HEK293 (cell line): ENCODE measurements around the gene BAHD1.

ENCODE experiments used
- CTCF ChIP-seq: fragments of 450-650 bp; formaldehyde crosslinking; IDR thresholded peaks from 2 replicates; pipeline ENCODE4 v1.5.1; 2016; ENCODE audit warnings: missing biosample characterization, missing genetic modification characterization
- PBX3 ChIP-seq: sonication (generic); formaldehyde crosslinking; IDR thresholded peaks from 2 replicates; pipeline ENCODE4 v1.8.1; 2022; ENCODE audit warnings: mild to moderate bottlenecking, moderate library complexity, missing genetic modification reagents
- ZEB2 ChIP-seq: fragments of 450-650 bp; formaldehyde crosslinking; IDR thresholded peaks from 2 replicates; pipeline ENCODE4 v1.5.1; 2016; ENCODE audit warnings: missing biosample characterization, missing genetic modification characterization
- ZFP41 ChIP-seq: fragments of 450-650 bp; formaldehyde crosslinking; IDR thresholded peaks from 2 replicates; pipeline ENCODE4 v1.5.1; 2016; ENCODE audit warnings: missing biosample characterization, missing genetic modification characterization, borderline replicate concordance
- ZNF133 ChIP-seq: fragments of 450-650 bp; formaldehyde crosslinking; IDR thresholded peaks from 2 replicates; pipeline ENCODE4 v1.5.1; 2016; ENCODE audit warnings: missing biosample characterization, missing genetic modification characterization
- ZNF175 ChIP-seq: fragments of 450-650 bp; formaldehyde crosslinking; IDR thresholded peaks from 2 replicates; pipeline ENCODE4 v1.5.1; 2016; ENCODE audit warnings: missing biosample characterization, missing genetic modification characterization
- ZNF24 ChIP-seq: fragments of 450-650 bp; formaldehyde crosslinking; IDR thresholded peaks from 2 replicates; pipeline ENCODE4 v1.5.1; 2016; ENCODE audit warnings: missing biosample characterization, missing genetic modification characterization
- ZNF26 ChIP-seq: fragments of 450-650 bp; formaldehyde crosslinking; IDR thresholded peaks from 2 replicates; pipeline ENCODE4 v1.5.1; 2016; ENCODE audit warnings: missing biosample characterization, missing genetic modification characterization
- ZNF571 ChIP-seq: fragments of 450-650 bp; formaldehyde crosslinking; IDR thresholded peaks from 2 replicates; pipeline ENCODE4 v1.5.0; 2017; ENCODE audit warnings: missing biosample characterization, missing genetic modification characterization
- ZNF677 ChIP-seq: fragments of 450-650 bp; IDR thresholded peaks from 2 replicates; pipeline ENCODE4 v1.5.0; 2018; ENCODE audit warnings: missing biosample characterization, mild to moderate bottlenecking, missing genetic modification characterization, moderate library complexity
- ZNF692 ChIP-seq: fragments of 450-650 bp; formaldehyde crosslinking; IDR thresholded peaks from 2 replicates; pipeline ENCODE4 v1.5.1; 2016; ENCODE audit warnings: missing biosample characterization, missing genetic modification characterization
- TF ChIP-seq, protein P1 (sequence below): fragments of 450-650 bp; formaldehyde crosslinking; IDR thresholded peaks from 2 replicates; pipeline ENCODE4 v1.5.1; 2017; ENCODE audit warnings: missing biosample characterization, missing genetic modification characterization

- TF ChIP-seq CTCF (tag by site-specific recombination): no peak
- no peak for TF ChIP-seq ZNF175 (tag by site-specific recombination)
- TF ChIP-seq PBX3 (CRISPR knock-in tag): no peak
- no peak for TF ChIP-seq ZNF24 (tag by site-specific recombination)
- no peak for TF ChIP-seq ZNF677 (tag by site-specific recombination)
- TF ChIP-seq, protein P1, sequence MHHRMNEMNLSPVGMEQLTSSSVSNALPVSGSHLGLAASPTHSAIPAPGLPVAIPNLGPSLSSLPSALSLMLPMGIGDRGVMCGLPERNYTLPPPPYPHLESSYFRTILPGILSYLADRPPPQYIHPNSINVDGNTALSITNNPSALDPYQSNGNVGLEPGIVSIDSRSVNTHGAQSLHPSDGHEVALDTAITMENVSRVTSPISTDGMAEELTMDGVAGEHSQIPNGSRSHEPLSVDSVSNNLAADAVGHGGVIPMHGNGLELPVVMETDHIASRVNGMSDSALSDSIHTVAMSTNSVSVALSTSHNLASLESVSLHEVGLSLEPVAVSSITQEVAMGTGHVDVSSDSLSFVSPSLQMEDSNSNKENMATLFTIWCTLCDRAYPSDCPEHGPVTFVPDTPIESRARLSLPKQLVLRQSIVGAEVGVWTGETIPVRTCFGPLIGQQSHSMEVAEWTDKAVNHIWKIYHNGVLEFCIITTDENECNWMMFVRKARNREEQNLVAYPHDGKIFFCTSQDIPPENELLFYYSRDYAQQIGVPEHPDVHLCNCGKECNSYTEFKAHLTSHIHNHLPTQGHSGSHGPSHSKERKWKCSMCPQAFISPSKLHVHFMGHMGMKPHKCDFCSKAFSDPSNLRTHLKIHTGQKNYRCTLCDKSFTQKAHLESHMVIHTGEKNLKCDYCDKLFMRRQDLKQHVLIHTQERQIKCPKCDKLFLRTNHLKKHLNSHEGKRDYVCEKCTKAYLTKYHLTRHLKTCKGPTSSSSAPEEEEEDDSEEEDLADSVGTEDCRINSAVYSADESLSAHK: no peak
- no peak for TF ChIP-seq ZEB2
- no peak for TF ChIP-seq ZNF571
- TF ChIP-seq ZFP41 (tag by site-specific recombination): no peak
- no peak for TF ChIP-seq ZNF133
- no peak for TF ChIP-seq ZNF26 (tag by site-specific recombination)
- no peak for TF ChIP-seq ZNF692 (tag by site-specific recombination)
Observed at GRCh38 chr15:40498891-40499290, 58.1 kb downstream of the BAHD1 start.
